GM19395 (cell line): ENCODE data around the gene RTP2.
A peak's percentile ranks its signal among the peaks of the same experiment; 100 is the strongest.

Experiments
- ATAC-seq: cut with Tn5 transposase; IDR thresholded peaks from one replicate; pipeline ENCODE4 v1.9.1; 2021; ENCODE audit warnings: mild to moderate bottlenecking, moderate library complexity; ENCODE audit not compliant: unreplicated experiment

Gene RTP2

DNA sequence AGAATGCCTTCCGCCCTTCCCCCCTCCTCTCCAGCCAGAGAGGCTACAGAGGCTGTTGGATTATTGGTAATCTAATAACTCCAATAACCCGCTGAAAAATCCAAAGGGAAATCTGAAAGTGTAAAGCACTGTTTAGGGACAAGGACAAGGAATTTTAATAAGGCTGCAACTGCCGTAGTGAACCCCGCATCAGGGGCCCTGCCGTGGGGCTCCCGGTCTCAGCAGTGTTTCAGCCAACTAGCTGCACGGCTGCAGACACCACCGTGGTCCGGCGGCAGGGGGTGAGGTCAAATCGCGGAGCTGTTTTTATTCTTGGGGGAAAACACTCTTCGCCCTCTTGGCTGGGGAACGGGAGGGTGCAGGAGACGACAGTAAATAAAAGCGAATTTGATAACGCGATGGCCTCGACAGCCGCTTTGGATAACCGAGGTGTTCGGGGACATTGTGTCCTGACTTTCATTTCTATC is 36.8 kb upstream of the RTP2 start:
- no peak for ATAC-seq

DNA sequence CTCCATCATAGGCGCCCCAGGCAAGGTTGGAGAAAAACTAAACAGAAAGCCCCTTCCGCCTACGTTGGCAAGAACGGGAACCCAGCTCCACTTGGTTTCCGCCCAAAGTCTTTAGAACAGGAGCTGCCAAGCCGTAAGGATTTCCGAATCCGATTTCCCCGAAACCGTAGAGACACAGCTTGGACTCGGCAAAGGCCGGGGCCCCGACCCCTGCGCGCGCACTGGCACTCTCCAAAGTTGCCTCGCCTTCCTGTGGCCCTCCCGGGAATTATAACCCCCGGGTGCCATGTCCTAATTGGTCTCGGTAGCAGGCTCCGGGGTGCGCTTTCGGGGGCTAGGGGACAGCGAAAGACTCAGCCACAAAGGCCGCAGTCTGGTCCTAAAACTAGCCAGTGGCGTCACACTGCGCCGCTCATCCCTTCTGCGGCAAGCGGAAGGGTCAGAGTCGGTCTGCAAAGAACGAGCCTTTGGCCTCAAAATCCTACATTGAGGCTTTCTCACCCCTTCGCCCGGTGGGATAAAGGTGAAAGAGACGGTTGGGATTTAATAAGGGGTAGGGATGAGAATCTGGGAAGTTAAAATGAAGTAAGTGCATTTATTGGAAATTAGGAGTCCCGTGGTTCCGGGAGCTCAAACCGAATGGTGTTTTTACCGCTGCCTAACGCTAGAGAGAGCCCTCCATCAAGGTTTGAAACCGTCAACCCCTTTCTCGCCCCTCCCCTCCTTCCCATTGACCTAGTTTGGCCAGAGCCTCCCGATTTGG is 36.2 kb upstream of the RTP2 start:
- ATAC-seq: peak; percentile 68

DNA sequence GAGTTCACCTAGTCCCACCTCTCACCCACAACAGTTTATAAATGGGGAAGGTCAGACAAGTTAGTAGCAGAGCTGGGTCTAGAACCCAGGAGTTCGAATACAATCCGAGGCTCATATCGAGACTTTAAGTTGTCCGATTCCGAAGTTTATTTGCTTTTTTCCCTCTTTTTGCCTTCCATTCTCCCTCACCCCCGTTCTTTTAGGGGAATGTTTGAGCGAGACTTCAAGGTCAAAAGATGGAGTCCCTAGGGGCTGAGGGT is 35.6 kb upstream of the RTP2 start:
- ATAC-seq: no peak

DNA sequence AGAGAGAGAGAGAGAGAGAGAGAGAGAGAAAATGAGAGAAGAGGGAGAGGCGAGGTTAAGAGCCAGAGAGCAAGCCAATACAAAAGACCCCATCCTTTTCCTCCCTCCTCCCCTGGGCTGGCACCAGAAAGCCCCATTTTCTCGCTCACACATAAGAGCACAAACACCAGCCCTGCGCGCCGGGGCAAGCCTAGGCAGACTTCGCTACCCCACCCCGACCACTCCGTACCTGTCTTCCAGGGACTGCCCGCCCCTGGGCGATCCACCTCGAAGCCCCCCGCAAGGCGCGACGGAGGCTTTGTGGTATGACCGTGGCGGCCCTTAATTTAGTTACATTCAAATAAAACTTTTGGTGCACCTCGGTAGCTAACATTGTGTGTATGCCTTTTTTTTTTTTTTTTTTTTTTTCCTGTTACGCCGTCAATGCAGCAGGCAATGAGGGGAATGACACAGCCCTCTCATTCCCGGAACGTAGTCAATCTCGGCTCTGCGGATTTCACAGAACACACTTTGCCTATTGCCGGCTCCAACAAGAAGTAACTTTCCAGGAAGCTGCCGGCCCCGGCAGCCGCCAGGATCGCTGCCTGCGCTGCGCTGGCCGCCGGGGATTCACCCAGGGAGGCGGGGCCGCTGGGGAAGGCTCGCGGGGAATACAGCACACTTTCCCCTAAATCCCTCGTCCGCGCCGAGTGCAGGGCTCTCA is 35.2 kb upstream of the RTP2 start:
- ATAC-seq: no peak

DNA sequence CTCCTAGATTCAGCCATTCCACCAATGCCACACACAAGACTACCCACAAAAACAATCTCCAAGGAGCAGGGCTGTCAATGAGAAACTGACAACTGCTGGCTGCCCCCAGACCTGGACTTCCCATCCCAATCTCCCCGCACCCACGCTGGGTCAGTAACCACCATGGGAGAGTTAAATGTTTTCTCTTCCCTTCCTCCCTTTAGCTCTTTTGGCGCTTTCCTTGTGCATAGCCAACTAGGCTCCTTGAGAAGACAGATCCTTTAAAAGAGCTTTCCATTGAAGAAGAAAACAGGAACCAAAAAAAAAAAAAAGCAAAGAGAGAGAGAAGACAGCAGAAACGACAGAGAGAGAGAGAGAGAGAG is 34.6 kb upstream of the RTP2 start:
- no peak for ATAC-seq

DNA sequence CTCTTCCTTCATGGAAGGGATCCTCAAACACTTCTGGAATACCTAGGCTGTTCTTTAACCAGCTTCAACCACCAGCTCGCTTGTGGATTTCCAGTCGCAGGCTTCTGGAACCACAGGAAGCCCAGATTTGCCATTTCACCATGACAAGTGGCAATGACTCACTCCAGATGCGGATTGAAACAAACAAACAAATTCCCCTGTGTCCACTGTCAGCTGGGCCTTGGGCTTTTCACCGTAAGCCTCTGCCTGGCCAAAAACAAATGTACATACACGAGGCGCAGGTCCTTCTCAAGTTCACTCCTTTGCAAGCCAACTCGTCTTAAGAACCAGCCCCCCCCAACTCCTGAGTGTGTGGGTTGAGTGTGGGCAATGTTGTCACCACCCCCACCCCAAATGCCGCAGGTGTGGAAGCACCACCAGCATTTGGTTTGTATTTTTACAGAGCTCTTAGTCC is 34.1 kb upstream of the RTP2 start:
- no peak for ATAC-seq

DNA sequence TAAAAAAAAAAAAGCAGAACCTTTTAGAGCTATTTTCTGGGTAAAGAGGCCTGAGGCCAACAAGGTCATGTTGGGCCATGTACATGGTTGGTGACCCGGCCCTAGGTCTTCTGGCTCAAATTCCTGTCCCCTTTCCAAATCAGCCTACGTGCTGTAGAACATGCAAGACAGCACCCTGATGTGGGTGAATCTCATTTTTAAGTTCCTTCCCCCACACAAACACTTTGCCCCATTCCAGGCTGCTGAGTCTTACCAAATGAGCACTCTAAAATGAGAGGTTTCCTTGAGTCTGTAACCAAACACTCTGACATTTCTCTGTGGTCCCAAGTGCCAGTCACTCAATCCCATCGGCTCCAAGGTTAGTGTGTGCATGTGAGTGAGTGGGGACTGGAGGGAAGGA is 33.5 kb upstream of the RTP2 start:
- no peak for ATAC-seq

DNA sequence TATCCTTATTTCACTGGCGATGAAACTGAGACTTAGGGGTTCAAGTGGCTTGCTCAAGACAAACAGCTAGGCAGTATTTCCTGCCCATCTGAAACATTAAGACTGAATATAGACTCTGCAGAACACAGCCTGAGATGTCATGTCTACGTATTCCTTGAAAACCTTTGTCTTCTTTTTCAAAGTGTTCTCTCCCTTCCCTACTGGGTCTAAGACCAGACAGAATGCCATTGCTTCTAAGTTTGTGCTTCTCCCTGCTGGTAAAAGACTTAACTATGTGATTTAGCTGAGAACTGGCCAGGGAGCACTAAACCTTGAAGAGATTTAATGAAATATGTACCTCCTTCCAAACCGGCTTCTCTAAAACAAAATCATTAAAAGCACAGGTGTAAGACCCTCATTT is 33.0 kb upstream of the RTP2 start:
- ATAC-seq: no peak

DNA sequence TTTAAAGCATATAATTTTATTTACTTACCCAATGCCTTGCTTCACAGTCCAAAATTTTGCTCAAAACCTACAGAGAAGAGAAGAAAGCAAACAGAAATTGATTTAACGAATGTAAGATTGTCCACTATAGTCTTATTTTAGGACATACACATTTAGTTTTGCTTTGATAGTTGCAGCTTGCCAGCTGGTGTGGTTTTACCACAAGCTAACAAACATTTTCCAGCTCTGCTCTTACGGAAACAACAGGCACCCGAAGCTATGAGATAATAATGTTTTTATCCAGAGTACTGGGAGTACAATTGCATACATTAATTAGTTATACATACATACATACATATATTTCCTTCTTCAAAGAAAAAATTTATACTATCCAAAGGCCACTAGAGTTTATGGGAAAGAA is 32.5 kb upstream of the RTP2 start:
- ATAC-seq: no peak

DNA sequence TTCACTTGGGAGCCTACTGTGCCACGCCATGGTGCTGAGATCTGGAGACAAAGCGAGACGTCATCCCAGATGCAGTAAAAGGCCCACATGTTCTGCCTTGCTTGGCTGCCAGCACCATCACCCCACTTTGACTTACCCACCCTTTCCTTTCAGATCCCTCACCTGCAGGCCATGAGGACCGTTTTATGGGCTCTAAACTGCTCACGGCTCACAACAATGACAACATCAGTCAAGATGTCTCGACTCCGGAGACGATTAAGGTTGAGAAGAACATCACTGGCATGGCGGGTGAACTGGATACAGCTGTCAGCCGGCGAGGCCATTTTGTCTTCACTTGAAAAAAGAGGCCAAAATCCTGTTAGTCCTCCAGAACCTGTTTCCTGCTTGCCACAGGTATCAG is 31.0 kb upstream of the RTP2 start:
- ATAC-seq: no peak

DNA sequence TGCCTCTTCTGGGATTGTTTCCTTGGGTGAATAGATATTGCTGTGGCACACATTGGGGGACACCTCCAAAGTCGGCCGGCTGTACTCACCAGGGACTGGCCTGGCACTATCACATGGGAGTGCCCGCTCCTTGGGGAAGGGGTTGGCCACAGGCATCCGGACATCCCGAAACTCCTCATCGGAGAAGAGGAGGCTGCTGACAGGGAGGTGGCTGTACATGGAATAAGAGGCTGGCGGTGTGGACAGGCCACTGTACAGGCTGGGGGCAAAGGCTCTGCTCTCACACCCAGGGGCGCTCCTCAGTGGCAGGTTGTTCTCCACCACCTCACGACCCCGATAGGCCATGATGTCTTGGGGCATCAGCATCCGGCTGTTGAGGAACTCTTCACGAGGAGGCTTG is 27.2 kb upstream of the RTP2 start:
- ATAC-seq: no peak

DNA sequence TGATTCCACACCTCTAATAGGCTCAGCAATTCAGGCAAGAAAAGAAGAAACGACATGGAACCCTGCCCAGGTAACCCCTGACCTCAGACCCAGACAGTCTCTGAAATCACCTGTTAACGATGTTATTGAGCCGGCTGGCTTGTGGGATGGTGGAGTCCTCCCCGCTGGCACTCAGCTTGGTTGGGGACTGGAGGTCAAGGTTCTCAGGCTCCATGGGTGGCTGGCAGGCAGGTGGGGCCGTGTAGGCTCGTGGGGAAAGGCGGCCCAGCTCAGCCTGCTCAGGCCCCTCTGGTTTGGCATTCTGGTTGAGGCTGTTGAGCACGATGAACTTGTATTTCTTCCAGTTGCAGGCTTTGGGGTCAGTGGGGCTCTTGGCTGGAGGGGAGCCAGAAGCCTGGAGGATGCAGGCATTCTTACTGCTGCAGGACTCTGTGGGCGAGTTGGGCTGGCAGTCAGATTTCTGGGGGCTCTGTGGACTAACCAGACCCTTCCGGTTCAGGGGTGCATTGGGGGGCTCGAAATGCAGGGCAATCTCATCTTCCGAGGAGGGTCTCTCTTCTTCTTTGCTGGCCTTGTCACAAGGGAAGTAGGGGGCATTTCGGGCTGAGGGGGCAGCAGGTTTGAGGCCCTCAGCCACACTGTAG is 26.7 kb upstream of the RTP2 start:
- no peak for ATAC-seq

DNA sequence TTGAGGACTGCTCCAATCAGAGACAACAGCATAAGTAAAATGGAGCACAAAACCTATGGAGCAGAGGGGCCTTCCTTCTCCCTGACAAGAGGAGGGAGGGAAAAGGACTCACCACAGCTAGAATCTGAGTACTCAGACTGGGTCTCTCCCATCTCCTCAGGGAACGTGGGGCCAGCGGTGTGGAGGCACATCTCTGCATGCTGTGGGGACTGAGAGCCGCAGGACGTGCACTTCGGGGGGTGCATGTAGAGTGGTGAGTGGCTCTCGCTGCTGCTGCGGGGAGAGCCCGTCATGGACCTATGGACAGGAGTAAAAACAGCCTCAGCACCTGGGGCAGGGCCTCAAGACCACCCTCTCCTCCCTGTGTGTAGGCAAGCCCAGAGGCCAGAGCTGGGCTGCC is 25.9 kb upstream of the RTP2 start:
- no peak for ATAC-seq

DNA sequence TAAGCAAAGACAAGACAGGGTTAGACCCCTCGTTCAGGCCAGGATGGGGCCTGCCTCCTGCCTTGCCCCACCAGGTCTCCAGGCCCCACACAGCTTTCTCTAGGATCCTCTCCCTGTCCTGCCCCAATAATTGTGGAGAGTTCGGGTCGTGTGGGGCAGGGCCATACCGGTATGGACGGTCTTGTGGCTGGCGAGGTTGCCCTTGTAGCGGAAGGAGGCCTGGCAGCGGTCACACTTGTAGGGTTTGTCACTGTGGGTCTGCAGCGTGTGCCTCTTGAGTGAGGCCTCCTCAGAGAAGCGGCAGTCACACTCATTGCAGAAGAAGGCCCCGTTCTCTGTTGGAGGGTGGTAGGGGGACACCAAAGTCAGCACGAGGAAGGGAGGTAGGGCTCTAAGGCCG is 24.2 kb upstream of the RTP2 start:
- no peak for ATAC-seq

DNA sequence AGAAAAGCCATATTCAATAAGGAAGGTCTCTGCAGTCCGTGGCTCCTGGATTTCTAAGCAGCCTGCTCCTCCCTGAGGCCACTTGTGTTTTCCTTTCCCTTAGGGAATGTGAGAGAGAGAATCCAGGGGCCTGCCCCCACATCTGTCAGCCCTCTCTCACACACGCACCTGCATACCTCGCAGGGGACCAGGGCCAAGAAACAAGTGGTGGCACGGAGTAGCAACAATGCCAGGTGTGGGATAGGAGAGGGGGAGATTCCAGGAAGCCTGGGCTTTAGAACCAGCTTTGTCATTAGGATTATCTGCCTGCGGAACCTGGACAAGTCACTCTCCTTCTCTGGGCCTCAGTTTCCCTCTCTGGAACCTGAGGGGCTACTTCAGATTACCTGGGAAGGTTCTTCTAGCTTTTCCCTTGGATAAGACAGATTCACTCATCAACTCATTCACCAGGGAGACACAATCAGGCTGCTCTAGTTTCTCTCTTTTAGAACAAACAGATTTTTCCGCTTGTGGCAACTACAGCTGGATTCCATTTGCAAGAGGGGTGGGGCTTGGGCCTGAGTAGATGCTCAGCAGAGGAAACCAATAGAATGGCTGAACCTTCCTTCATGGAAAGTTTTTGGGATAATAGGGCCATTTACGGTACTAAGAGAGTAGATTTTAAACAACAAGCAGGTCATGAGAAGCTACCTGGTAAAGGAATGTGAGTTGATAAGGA is 23.5 kb upstream of the RTP2 start:
- ATAC-seq: no peak

DNA sequence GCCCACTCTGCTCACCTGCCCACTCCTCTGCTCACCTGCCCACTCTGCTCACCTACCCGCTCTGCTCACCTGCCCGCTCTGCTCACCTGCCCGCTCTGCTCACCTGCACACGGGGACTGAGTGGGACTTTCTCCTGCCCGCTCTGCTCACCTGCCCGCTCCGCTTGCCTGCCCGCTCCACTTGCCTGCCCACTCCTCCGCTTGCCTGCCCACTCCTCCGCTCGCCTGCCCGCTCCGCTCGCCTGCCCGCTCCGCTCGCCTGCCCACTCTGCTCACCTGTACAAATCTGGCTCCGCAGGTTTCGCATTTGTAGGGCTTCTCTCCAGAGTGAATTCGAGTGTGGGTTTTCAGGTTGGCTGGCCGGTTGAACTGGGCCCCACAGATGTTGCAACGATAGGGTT is 22.9 kb upstream of the RTP2 start:
- no peak for ATAC-seq

DNA sequence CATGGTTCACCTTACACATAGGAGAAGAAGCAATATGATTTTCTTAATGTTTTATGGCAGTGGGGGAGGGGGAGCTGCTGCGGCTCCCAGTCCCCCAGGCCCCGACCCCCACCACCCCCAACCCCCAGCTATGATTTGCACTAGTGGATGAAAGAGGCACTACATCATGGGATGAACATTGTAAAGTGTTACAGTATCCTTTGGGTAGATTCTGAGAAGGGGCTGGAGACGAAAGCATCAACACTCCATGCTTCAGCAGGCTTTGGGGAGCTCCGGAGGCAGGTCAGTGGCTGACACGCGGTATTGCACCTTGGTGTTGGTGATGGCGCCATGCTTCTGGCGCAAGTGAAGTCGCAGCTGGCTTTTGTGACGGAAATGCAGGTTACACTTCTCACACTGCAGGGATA is 19.9 kb upstream of the RTP2 start:
- no peak for ATAC-seq

DNA sequence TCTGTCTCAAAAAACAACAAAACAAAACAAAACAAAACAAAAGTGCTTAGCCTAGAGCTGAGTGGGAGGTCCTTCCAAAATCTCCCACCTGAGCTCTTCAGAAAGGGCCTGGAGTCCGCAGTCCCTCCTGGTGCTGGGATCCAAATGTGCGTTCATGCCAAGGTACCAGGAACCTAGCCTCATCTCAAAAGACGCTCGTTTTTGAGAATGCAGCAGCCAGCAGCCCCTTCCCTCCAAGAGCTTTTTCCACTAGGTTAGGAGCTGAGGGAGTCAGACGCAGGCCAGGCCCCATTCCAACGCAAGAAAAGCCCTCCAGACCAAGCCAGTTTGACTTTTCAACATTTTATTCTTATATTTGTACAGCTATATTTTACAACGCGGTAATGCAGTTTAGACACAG is 18.7 kb upstream of the RTP2 start:
- no peak for ATAC-seq

DNA sequence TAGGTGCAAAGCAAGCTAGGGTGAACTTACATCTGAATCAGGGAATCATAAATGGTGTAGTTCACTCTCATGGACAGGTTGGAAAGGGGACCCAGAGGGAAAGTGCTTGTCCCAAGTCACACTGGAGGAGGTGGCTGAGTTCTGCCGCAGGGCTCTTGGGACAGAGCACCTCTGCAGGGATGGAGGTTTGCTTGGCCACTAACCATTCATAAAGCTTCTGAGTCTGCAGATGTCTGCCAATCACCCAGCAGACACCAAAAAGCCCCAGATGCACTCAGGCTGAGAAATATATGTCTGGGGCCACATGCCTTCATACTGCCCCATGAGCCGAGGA is 17.9 kb upstream of the RTP2 start:
- no peak for ATAC-seq

DNA sequence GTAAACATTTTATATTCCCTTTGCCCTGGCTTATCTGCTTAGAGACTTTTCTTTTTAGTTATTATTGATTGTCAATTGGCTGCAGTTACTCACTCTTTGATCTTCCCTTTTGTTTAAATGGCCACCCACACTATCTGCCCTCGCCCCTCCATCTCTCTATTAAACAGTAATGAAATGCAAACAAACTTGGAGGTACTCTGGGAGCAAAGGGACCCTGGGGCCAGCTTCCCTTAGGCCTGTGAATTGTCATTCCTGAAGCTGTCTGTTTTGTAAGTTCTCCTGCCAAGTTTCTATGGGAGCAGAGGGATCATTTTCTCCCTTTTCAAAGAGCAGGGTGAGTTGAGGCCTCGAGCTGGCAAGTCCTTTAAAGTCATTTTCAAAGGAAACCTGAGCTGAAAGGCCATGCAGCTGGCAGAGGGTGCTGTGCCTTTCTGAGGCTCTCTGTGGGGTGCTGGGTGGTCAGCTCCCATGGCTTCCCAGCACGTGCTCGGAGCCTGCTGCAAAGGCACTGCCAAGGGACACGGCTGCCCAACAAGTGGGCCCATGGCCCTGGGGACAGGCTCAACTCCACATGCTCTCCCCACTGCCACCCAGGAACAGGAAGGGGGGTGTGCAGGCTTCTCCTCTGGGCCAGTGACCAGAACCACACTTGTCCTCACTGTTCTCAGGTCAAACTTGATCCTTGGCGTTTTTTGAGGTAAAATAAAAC is 17.4 kb upstream of the RTP2 start:
- no peak for ATAC-seq

DNA sequence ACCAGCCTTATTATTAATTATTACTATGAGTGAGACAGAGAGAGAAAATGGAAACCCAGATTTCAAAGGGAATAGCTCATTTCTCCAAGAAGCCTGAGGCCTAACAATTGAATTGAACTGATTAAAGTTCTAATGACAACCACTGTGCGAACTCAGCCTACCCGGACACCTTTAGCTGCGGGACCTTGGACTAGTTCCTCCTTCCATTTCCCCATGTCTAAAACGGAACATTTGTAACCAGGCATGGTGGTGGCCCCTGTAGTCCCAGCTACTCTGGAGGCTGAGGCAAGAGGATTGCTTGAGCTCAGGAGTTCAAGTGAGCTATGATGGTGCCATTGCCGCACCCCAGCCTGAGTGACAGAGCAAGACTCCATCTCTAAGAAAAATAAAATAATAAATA is 16.4 kb upstream of the RTP2 start:
- no peak for ATAC-seq
